Activated T-helper 1 cell treated with anti-CD3 and anti-CD28 coated beads, Interleukin-12 subunit alpha, Interleukin-12 subunit beta, Interleukin-2, Interleukin-4 antibody, amounts not matched to agents 30 ng/mL and 10 ng/mL and 1 ng/mL, durations not matched to agents 14 hours and 24 hours and 36 hours (primary cell): Measurements from ENCODE around the gene KIF14. TPM values are rescaled to one million over a fixed set of nuclear protein-coding genes. Genes with fewer than 3 reads are reported as not detected.
A peak's percentile ranks its signal among the peaks of the same experiment; 100 is the strongest.

Experiments used
- DNase-seq: peaks from one replicate; pipeline ENCODE4 v3.0.0; 2021; ENCODE audit warnings: low spot score
- H3K27ac Mint-ChIP-seq: one replicate; pipeline ENCODE4 v1.8.0; 2021; ENCODE audit warnings: mild to moderate bottlenecking, mixed read lengths
- H3K27me3 Mint-ChIP-seq: one replicate; pipeline ENCODE4 v1.8.0; 2022; ENCODE audit warnings: mild to moderate bottlenecking, moderate library complexity, mixed read lengths; ENCODE audit not compliant: insufficient read depth
- H3K36me3 Mint-ChIP-seq: one replicate; pipeline ENCODE4 v1.8.0; 2021; ENCODE audit warnings: low read depth, mixed read lengths
- H3K4me1 Mint-ChIP-seq: one replicate; pipeline ENCODE4 v1.8.0; 2021; ENCODE audit warnings: low read depth, mixed read lengths
- H3K4me3 Mint-ChIP-seq: one replicate; pipeline ENCODE4 v1.8.0; 2021; ENCODE audit warnings: mild to moderate bottlenecking, moderate library complexity, mixed read lengths
- H3K9me3 Mint-ChIP-seq: one replicate; pipeline ENCODE4 v1.8.0; 2021; ENCODE audit warnings: mixed read lengths
- intact Hi-C: fragments of 100-400 bp; cut with micrococcal nuclease; formaldehyde crosslinking; loops from one replicate; pipeline ENCODE4 v1.15.1; 2024
- total RNA-seq: library from RNA; stranded (reverse); gene quantifications from 2 replicates; pipeline ENCODE4 v1.2.3, GENCODE V29; 2022

Gene KIF14
- total RNA-seq, 1 donor from 2014 or later = 11.5 TPM

DNA sequence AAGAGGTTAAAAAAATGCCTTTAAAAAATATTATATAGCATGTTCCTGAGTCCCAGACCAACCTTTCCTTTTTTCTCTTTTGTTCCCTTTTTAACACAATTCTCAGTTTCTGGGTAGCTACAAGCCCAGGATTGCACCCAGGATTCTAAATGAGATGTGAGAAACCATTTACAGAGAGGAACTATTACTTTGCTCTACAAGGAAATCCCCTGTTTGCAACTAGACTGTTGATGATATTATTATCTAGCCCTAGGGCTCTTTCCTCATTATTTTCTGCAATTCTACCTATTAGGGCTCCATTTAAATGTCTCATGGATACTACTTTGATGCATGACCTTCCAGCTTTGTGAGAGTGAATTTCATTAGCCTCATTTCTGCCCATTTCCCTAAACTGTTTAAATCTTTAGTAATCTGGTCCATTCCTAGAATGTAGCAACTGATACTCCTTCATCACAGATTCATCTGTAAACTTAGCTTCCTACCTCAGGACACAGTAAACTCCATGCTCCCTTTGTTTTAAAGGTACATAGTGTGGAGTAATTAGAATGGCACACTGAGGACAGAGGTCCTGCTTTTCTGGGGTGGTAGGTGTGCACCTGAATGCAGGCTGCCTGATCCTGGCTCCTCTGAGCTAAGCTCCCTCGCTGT lies 7.1 kb upstream of the KIF14 start:
- H3K4me3 Mint-ChIP-seq = peak overlapping the region; percentile 32
- peaks cover 45% of the 10 kb centered on the region for H3K4me1 Mint-ChIP-seq
- DNase-seq = no peak
- peak overlapping the region; percentile 42 for H3K27ac Mint-ChIP-seq
- intact Hi-C loops = loop anchor here (1.0 to 10.0 kb wide), 8 partner anchors 26 to 2003 kb away; partner anchors contain the start of gene CAMSAP2
- H3K27me3 Mint-ChIP-seq = no peaks in the 10 kb centered on the region
- no peaks in the 10 kb centered on the region for H3K36me3 Mint-ChIP-seq
- no peaks in the 10 kb centered on the region for H3K9me3 Mint-ChIP-seq

- Mint-ChIP-seq H3K27ac (peak overlapping the region; percentile 11), H3K27me3 (no peaks in the 10 kb centered on the region), H3K4me1 (peaks cover 45% of the 10 kb centered on the region), H3K9me3 (no peaks in the 10 kb centered on the region), H3K4me3 (no peak overlapping the region), H3K36me3 (no peaks in the 10 kb centered on the region)
- intact Hi-C loops = loop anchor here (5.0 to 10.0 kb wide), 6 partner anchors 260 to 2002 kb away; no protein-coding TSS in a partner anchor
- no peak for DNase-seq
Measured at GRCh38 chr1:200626853-200627534, 6.4 kb upstream of the KIF14 start.

DNA sequence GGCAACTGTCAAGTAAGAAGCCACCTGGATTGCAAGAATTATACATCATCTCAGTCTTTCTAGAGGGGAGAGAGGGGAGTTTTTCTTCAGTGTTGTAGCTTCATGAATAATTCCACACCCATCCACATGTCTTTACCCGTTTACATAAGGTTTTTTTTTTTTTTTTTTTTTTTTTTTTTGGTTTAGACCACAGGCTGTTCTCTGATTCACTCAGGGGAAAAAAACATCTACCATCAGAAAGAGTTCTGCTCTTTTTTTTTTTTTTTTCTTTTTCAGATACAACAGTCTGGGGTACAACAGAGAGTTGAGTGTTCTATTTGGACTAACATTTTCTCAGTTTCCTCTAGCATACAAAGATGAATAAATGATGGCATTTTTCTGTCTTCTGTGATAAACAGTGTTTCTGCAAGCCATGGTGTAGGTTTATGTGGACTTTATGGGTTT lies 4.9 kb upstream of the KIF14 start:
- H3K9me3 Mint-ChIP-seq = no peaks in the 10 kb centered on the region
- no peak for DNase-seq
- H3K36me3 Mint-ChIP-seq = no peaks in the 10 kb centered on the region
- no peaks in the 10 kb centered on the region for H3K27me3 Mint-ChIP-seq
- H3K4me3 Mint-ChIP-seq = peak overlapping the region; percentile 22
- peak overlapping the region; percentile 84 for H3K27ac Mint-ChIP-seq
- peaks cover 52% of the 10 kb centered on the region for H3K4me1 Mint-ChIP-seq
- intact Hi-C loops = loop anchor here (1.0 to 10.0 kb wide), 10 partner anchors 15 to 2001 kb away; no protein-coding TSS in a partner anchor

DNA sequence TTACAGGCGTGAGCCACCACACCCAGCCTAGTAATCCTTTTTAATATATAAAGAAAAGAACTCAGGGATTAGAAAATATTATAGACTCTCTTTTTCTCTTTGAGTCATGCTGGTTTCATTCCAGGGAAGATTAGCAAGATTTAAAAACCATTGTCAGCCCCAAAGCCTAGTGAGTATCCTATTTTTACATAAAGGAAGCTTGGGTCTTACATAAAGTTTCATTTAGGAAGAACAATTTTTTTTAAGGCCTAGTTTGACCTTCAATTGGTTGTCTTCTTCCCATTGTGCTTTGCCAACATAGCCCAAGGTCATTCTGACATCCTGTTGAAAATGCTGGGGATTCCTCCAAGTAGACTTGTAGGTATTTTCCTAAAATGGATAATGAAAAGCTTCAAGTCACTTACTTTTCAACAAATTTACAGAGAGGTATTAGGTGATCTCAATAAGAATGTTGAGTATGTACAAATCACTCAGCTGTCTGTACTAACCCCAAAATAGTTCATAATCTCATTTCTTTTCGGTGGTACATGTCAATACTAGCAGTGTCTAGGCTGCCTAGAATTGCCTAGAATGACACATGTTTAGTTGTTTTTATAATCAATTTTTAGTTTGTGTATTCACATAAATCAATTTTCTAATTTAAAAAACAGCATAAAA lies 4.3 kb upstream of the KIF14 start:
- Mint-ChIP-seq H3K4me3 (peak overlapping the region; percentile 22), H3K4me1 (peaks cover 56% of the 10 kb centered on the region), H3K9me3 (no peaks in the 10 kb centered on the region), H3K27ac (peak overlapping the region; percentile 84), H3K27me3 (no peaks in the 10 kb centered on the region), H3K36me3 (peaks cover 2% of the 10 kb centered on the region)
- intact Hi-C loops = loop anchor here (1.0 to 10.0 kb wide), 13 partner anchors 15 to 2000 kb away; partner anchors contain the start of gene CACNA1S
- DNase-seq = no peak

GRCh38 chr1:200619894-200620272 lies 668 bp downstream of the KIF14 start:
- intact Hi-C loops = loop anchor here (1.0 to 10.0 kb wide), 10 partner anchors 50 to 1995 kb away; partner anchors contain the start of genes CACNA1S and TMEM9
- H3K4me3 Mint-ChIP-seq = peak overlapping the region; percentile 95
- peaks cover 57% of the 10 kb centered on the region for H3K4me1 Mint-ChIP-seq
- DNase-seq = no peak
- no peaks in the 10 kb centered on the region for H3K9me3 Mint-ChIP-seq
- no peaks in the 10 kb centered on the region for H3K27me3 Mint-ChIP-seq
- H3K36me3 Mint-ChIP-seq = peaks cover 27% of the 10 kb centered on the region
- H3K27ac Mint-ChIP-seq = peak overlapping the region; percentile 95

- Mint-ChIP-seq H3K36me3 (peaks cover 40% of the 10 kb centered on the region), H3K4me3 (no peak overlapping the region), H3K27ac (no peak overlapping the region), H3K9me3 (no peaks in the 10 kb centered on the region), H3K27me3 (no peaks in the 10 kb centered on the region), H3K4me1 (peaks cover 13% of the 10 kb centered on the region)
- DNase-seq = no peak
- intact Hi-C loops = no loop called here
Measured at GRCh38 chr1:200610846-200611245, 9.7 kb downstream of the KIF14 start.

- no peak overlapping the region for H3K4me3 Mint-ChIP-seq
- intact Hi-C loops = no loop called here
- DNase-seq = no peak
- H3K9me3 Mint-ChIP-seq = no peaks in the 10 kb centered on the region
- peaks cover 38% of the 10 kb centered on the region for H3K36me3 Mint-ChIP-seq
- peaks cover 4% of the 10 kb centered on the region for H3K4me1 Mint-ChIP-seq
- H3K27ac Mint-ChIP-seq = no peak overlapping the region
- H3K27me3 Mint-ChIP-seq = no peaks in the 10 kb centered on the region
Measured at GRCh38 chr1:200602632-200603031, 17.9 kb downstream of the KIF14 start.

- Mint-ChIP-seq H3K4me1 (no peaks in the 10 kb centered on the region), H3K9me3 (no peaks in the 10 kb centered on the region), H3K4me3 (no peak overlapping the region), H3K27ac (no peak overlapping the region), H3K36me3 (peaks cover 29% of the 10 kb centered on the region), H3K27me3 (no peaks in the 10 kb centered on the region)
- DNase-seq = no peak
- intact Hi-C loops = no loop called here
Measured at GRCh38 chr1:200590001-200590400, 30.6 kb downstream of the KIF14 start.

- Mint-ChIP-seq H3K36me3 (peaks cover 36% of the 10 kb centered on the region), H3K27ac (no peak overlapping the region), H3K9me3 (no peaks in the 10 kb centered on the region), H3K4me3 (no peak overlapping the region), H3K27me3 (no peaks in the 10 kb centered on the region), H3K4me1 (no peaks in the 10 kb centered on the region)
- no peak for DNase-seq
- intact Hi-C loops = no loop called here
Measured at GRCh38 chr1:200588698-200589097, 31.9 kb downstream of the KIF14 start.

- DNase-seq = no peak
- Mint-ChIP-seq H3K36me3 (peaks cover 22% of the 10 kb centered on the region), H3K27me3 (no peaks in the 10 kb centered on the region), H3K9me3 (no peaks in the 10 kb centered on the region), H3K27ac (no peak overlapping the region), H3K4me1 (peaks cover 16% of the 10 kb centered on the region), H3K4me3 (no peak overlapping the region)
- intact Hi-C loops = no loop called here
Measured at GRCh38 chr1:200564319-200564718, 56.2 kb downstream of the KIF14 start.

DNA sequence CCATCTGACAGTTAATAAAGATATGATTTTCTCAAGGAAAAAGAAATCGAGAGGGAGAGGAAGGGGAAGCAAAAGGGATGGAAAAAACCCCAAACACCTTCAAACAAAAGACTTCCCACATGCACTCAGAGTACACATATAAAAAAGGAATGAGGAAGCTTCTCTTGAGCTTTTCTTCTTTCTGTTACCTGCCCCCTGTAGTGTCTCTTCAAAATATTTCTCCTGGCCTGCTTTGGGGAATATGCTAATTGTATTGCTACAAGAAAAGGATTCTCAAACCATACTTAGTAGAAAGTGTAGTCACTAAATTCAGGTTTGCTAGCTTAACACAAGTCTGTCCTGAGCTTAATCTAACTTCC lies 58.7 kb downstream of the KIF14 start:
- Mint-ChIP-seq H3K4me1 (peaks cover 16% of the 10 kb centered on the region), H3K9me3 (no peaks in the 10 kb centered on the region), H3K27ac (no peak overlapping the region), H3K4me3 (no peak overlapping the region), H3K27me3 (no peaks in the 10 kb centered on the region), H3K36me3 (peaks cover 21% of the 10 kb centered on the region)
- intact Hi-C loops = no loop called here
- no peak for DNase-seq

DNA sequence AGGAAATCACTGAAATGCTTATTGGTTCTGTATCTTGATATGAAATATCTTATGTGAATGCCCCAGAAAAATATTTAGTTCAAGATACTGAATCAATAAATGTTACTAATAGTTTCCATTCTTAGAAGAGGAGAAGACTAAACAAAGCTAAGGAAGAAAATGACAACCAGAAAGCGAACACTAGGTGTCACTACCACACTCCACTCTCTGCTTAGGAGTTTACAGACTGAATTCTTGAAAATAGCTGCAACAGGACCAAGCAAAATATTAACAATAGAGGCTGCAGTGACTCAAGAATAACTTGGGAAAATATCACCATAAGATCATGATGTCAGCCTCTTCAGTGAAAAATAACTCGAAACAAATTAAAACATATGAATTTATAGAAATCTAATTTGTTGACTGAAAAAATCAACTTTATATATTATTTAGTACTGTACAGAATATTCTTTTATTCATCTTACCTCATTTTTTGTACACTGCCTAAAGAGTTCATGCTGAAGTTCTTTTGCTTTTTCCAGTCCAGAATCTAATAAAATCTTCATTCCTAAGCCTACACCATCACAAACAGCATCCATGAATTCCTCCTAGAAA lies 61.6 kb downstream of the KIF14 start:
- no peak overlapping the region for H3K27ac Mint-ChIP-seq
- peaks cover 16% of the 10 kb centered on the region for H3K4me1 Mint-ChIP-seq
- no peaks in the 10 kb centered on the region for H3K9me3 Mint-ChIP-seq
- no peak overlapping the region for H3K4me3 Mint-ChIP-seq
- no peak for DNase-seq
- H3K36me3 Mint-ChIP-seq = peaks cover 17% of the 10 kb centered on the region
- no peaks in the 10 kb centered on the region for H3K27me3 Mint-ChIP-seq
- intact Hi-C loops = loop anchor here (1.0 to 10.0 kb wide), 3 partner anchors 62 to 556 kb away; partner anchors contain the start of genes CACNA1S and KIF14
